ENCODE data around the gene AVL9.
"Not testable (repeated sequence)": the region's sequence is repeated elsewhere in the genome, so short reads cannot be mapped to it uniquely, and the experiment has no call there.

AVL9 gene

DNA sequence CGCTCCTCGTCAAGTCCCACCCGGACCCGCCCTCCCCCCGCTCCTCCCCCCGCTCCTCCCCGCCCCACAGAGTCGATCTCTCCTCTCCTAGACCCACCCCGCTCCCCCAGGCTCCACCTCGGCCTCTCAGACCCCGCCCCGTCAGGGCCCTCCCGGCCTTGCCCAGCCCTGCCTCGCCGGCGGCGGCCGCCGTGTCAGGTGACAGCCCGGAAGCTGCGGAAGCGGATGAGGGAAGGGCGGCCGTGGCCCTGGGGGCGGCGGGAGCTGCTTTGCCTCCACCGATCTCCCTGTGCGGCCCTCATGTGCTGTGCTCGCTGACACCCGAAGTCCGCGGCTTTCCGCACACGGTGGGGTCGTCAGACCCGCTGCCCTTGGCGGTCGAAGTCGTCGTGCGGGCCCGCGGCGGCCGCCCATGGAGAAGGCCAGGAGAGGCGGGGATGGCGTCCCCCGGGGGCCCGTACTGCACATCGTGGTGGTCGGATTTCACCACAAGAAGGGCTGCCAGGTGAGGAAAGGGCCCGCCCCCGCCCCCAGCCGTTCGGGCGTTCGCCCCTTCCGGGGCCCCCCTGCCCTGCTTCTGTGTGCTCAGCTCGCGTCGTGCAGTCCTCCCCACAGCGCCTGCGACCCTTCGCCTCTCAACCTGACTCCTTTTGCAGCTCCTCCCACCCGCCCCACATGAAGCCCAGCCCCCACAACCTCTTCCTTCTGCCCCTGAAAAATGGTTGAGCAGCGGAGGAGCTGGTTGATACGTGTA, at the start of gene AVL9:
Gene AVL9, plus strand, starts transcription at position 192 of the 754 bp plus-strand sequence. Its CDS starts 221 bp downstream, at position 413.
- peak; percentile 99 for DNase-seq

DNA sequence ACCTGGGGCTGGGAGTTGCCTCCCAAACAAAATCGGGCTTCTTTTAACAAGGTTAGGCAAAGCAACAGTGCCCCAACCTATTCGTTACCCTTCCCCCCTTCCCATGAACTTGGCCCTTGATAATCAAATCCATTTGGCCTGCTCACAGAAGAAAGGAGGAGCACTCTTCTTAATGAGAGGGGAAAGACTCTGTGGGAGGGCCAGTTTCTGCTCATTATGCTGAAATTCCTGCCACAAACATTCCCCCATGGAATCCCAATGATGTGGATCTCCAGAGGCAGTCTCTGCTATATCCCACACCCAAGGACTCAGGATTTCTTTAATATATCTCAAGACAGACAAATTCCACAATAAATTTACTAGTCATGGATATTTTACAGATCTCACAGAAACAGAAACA, 48.1 kb upstream of the AVL9 start:
- no peak for DNase-seq

DNA sequence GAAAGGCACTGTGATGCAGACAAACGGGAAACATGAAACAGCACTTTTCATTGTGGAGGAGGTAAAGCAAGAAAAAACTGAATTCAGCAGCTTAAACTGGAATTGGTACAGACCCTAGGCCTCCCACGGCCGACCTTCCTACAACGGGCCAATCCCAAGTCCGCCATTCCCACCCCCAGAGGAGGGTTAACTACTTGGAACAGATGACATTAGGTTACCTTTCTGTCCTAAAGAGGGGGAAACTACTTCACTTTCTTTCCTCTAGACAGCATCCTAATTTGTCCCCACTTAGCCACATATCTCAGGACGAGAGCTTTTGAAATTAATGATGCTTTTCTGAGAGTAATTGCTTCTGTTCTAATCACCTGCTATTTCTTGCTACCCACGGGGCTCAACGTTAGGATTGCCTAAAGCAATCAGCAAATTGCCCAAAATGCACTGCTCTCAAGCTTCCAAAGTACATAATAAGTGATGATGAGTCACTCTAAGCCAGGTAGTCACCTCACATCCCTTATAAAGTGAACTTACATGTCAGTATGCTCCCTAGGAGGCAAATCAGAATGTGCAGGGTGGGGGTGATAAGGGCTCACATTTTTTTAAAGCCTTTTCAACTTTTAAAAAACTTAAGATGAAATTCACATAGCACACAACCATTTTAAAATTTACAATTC, 41.8 kb upstream of the AVL9 start:
- no peak for DNase-seq

DNA sequence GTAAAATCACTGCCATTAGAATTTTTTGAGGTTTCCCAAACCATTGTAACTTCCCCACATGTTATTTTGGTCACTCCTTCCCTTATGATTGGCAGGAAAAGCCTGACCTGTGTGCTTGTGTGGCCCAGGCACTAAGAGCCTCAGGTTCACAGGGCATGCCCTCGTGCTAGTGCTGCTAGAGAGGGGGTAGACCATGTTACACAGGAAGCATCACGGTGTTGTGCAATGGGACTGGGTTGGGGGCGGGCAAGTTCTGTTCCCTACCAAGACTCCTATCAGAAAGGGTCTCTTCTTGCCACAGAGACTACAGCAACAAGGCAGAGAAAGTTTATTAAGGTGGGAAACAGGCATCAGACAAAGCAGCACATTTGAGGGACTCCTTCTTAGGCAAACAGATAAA, 37.3 kb upstream of the AVL9 start:
- no peak for DNase-seq

DNA sequence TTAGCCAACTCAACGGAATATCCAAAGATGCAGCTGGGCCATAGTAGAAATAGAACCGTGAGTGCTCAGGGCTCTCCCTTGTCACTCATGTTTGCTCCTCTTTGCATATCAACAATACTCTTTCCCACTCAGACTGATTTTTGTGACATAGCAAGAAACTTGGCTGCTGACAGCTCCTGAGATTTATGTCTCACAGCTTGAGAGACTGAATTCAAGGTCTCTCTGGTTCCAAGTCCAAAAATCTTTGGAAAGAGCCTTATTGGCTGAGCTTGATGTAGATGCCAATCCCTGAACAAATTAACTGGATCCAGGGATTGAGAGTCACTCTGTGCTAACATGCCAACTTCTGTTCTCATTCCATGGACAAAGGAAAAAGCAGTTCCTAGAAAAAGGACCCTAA, 35.5 kb upstream of the AVL9 start:
- no peak for DNase-seq

DNA sequence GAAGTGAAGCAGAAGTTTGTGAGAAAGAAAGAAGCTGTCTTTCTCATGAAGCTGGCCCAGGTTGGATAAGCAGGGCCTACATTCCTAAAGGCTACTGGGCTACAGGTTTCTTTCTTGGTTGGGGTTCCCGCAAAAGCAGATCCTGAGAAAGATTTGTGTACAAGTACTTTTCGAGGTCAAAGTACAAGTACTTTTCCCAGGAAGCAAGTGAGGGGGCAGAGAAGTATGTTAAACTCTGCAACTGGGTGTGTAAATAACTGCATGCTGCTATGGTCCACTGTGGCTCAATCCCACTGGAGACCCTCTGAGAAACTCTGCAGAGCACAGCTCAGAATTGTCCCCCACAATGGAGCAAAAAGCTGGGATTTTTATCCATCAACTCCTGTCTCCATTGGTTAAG, 33.8 kb upstream of the AVL9 start:
- no peak for DNase-seq

DNA sequence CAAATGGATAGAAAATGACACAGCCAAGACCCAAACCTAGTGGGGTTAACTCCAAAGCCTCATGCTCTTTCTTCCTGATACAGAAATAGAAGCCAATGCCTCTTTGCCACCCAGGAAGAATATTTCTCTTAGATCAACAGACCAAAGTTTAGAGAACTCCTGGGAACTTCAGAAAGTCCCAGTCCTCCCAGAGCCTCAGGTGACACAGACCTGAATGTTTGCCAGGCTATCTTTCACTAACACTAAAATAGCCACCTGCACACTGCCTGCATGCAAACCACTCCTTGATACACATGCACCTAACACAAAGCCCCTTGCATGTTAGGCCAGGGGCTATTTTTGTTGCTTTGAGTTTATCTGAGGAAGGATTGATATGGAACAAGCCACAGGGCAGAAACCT, 32.8 kb upstream of the AVL9 start:
- DNase-seq, result no peak

DNA sequence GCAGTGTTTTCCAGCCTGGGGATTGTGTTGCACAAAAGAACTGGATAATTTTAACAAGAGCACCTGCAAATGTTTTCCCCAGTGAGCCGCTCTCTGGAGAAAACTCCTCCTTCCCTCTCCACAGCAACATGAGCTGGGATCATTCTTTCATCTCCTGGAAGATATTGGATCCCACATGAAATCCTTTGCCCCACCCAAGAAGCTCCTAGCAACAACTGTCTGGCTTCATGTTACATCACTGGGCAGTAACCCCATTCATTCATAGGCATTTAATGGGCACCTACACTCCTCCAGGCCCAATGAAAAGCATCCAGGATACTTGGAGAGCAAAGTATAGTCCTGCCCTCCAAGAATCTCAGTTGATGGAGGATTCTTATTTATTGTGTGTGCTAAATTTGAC, 32.3 kb upstream of the AVL9 start:
- no peak for DNase-seq

DNA sequence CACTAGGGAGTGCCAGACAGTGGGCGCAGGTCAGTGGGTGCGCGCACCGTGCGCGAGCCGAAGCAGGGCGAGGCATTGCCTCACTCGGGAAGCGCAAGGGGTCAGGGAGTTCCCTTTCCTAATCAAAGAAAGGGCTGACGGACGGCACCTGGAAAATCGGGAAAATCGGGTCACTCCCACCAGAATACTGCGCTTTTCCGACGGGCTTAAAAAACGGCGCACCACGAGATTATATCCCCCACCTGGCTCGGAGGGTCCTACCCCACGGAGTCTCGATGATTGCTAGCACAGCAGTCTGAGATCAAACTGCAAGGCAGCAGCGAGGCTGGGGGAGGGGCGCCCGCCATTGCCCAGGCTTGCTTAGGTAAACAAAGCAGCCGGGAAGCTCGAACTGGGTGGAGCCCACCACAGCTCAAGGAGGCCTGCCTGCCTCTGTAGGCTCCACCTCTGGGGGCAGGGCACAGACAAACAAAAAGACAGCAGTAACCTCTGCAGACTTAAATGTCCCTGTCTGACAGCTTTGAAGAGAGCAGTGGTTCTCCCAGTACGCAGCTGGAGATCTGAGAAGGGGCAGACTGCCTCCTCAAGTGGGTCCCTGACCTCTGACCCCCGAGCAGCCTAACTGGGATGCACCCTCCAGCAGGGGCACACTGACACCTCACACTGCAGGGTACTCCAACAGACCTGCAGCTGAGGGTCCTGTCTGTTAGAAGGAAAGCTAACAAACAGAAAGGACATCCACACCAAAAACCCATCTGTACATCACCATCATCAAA, 30.5 kb upstream of the AVL9 start:
- DNase-seq, result not testable (repeated sequence)

DNA sequence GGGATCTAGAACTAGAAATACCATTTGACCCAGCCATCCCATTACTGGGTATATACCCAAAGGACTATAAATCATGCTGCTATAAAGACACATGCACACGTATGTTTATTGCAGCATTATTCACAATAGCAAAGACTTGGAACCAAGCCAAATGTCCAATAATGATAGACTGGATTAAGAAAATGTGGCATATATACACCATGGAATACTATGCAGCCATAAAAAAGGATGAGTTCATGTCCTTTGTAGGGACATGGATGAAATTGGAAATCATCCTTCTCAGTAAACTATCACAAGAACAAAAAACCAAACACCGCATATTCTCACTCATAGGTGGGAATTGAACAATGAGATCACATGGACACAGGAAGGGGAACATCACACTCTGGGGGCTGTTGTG, 25.3 kb upstream of the AVL9 start:
- not testable (repeated sequence) for DNase-seq

DNA sequence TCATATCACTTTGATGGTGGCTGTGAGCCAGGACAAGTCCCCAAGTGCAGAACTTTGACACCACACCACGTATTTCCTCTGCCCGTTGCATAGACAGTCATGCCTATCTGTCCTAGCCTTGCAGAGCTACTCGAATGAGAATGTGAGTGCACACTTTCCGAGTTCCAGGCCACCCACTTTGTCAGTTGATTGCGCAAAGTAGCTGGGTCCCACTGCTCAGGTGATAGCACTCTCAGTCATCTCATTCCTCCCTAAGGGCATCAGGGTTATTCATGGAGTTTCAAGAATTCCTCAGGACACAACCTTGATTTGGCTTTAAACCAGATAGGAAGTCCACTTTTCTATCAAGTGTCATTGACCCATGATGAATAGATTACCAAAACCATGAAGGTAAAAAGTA, 24.4 kb upstream of the AVL9 start:
- DNase-seq, result no peak

DNA sequence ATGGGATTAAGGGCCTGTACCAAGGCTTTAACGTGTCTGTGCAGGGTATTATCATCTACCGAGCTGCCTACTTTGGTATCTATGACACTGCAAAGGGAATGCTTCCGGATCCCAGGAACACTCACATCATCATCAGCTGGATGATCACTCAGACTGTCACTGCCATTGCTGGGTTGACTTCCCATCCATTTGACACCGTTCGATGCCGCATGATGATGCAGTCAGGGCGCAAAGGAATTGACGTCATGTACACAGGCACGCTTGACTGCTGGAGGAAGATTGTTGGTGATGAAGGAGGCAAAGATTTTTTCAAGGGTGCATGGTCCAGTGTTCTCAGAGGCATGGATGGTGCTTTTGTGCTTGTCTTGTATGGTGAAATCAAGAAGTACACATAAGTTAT, 23.3 kb upstream of the AVL9 start:
- DNase-seq, result no peak

DNA sequence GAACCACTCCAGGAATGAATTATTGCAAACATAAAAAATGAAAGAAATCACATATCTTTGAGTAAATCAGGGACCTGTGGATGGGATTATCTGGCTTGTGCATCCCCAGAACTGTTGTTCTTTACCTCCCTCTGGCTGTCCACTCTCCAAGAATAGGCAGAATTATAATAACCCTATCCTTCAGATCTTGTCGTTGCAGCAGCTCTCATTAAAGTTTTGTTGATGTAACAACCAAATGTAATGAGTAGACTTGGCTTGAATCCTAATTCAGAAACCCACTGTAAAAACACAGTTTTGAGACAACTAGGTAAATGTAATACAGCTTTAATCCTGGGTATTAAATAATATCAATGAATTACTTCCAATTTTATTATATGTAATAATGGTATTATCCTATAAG, 21.3 kb upstream of the AVL9 start:
- DNase-seq, result no peak

DNA sequence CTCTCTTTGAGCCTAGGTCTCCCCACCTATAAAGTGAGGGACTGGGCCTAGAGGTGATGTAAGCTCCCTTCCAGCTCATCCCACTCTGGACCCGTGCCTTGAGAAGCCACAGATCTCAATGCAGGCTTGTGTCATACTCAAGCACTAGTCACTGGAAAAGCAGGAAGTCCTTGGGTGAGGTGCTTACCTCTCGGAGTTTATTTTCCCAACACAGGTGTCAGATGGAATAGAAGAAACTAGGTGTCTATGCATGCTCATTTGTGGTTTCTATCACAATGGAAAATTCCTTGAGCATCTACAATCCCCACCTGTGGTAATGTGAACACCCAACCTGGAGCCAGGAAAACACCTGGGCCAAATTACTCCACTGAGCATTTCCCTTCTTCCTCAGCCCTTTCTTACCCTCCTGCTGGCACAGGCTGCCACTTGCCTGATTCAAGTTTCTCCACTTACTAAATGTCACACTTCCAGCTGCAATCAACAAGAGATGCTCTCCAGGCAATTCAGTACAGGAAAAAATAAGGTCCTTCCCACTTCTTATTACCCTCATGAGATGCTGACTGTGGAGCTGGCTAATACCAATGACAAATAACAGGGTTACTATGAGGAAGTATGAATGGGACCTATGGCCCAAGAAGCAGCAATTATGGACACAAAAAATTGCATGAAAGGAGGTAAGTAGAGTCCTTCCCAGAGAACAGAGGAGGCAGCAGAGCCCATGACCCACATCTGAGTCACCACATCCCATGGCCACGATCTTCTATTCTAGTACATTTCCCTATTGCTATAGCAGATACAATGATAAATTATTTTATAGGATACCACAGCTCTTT, 18.3 kb upstream of the AVL9 start:
- DNase-seq, result no peak

DNA sequence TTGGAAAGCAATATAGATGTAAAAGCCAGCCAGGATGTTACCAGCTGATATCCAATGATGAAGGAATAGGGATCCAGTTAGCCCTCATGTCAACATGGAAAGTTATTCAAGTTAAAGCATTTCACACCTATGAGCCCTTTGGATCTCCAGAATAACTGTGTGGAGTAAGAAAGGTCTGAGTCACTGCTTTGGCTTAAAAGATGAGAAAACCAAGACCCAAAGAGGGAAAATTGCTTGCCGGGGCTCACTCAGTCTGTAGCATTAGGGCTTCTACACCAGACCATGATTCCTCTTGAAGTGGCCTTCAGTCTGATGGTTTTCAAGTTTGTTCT, 17.7 kb upstream of the AVL9 start:
- no peak for DNase-seq

DNA sequence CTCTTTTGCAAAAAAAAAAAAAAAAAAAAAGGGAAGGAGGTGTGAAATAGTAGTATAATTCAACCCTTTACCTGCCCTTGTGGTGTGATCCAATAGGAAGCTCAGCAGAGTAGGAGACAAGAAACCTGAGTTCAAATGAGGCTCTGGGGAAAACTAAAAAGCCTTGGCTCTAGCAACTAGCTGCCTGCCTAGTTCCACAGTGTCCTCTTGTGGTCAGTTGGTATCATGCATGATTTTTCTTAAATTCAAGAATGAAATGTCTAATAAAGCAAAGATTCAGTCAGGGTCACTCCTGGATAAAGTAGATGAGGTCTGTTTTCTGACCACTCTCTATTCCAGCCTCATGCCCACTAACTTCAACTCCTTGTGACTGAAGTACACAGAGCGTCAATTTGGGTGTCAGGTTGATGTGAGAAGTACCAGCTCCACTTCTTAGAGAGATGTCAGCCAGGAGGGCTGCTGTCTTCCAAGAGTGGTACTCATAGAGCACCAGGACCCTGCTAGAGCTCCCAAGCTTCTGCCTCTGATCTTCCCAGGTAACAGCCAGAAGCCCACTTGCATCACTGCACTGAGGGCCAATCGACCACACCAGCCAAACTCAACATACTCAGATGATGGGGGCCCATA, 15.6 kb upstream of the AVL9 start:
- DNase-seq, result no peak

DNA sequence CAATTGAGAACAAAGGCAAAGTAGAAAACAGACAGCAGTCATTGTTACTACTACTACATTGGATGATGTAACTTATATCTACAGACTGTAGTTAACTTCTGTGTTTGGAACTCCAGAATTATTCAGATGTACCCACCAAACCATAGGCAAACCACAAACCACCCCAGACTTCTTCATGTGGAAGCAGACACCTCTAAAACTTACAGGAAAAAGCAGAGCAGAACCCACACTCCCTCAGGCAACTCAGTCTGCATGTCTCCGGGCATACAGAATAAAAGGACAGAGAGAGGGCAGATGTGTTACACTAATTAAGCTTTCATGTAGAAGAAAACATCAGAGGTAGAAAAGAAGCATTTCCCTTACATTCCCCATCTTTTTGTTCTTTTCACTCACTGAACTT, 14.1 kb upstream of the AVL9 start:
- DNase-seq, result no peak

DNA sequence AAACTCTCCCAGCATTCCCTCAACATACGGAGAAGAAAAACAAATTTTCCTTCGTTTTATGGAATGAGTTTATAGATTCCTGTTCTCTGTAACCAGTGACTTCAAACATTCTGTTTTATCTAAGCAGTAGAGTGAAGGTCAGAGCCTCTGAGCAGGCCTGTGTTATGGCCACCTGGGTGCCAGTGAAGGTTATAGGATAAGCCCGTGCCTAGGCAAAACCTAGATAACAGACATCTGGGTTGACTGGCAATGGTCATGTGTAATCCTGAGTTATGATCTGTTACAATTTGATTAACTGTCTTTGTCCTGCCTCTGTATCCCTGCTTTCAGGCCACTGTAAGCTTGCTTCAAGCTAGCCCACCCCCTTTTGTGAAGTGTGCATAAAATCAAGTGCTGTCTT, 13.4 kb upstream of the AVL9 start:
- no peak for DNase-seq

DNA sequence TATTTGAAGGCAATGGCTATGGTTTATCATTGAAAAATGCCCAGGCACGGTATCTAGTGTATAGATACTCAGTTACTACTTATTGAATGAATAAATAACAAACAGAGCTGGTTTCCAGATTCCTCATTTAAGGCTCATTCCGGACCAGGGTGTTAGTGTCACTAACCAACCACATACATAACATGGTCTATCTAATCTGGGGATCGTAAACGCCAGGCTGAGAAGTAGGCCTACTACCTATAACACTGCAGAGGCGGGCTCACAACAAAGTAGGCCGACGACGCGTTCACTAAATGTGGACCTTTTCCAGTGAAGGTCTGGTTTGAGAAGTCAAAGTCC, 5.5 kb upstream of the AVL9 start:
- no peak for DNase-seq

DNA sequence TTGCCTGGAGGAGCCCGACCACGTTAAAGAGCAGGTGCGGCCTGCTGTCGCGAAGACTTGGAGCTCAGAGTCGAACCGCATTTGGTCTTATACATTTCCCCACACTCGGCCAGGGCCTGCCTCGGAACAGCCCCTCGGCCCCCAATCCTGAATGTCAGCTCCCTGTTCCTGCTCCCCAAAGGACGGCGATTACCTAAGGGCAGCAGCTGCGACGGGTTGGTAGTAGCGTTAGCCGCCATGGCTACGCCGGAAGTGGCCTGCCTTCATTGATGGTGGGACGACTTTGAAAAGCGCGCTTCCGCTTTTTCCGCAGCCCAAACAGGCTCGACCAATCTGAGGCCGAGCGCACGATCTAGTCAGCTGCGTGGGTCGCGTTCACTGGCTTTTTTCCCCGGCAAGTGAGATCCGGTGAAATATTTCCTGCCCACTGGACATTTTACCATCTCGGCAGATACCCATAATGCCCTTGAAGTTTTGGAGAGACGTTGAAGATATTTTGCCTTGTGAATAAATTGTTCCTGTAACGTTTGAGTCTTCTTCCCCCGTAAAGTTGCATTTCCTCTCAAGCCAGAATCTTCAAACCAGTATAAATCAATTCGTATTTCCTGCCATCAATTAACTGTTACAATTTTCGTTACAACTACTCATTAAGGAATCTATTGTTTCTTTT, 5.0 kb upstream of the AVL9 start, which contains the start of gene LSM5:
Gene LSM5, minus strand, starts transcription at position 254 of the 670 bp plus-strand sequence. Its CDS starts 15 bp downstream, at position 239.
- peak; percentile 85 for DNase-seq

DNA sequence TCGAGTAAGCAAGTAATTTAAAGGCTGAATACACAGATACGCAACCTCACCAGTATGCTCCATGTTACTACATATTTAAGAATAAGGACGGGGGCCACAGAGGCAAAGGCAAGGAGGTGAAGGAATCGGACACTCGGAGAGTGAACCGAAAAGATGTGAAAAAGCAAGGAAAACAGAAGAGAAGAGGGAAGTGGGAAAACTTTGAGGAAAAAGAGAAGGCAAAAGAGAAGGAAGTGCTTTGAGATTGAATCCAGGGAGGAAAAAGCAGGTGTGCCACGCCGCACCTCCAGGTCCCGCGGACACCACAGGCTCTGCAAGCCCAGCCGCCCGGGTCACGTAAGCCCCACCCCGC, 367 bp upstream of the AVL9 start:
- no peak for DNase-seq

All from activated CD4-positive, alpha-beta T cell treated with anti-CD3 and anti-CD28 coated beads, Interleukin-2, amount 50 U/mL, for 1 hour (primary cell).